HepG2 (cell line): ENCODE measurements around the gene RABGAP1L. TPM values are rescaled to one million over a fixed set of nuclear protein-coding genes. Genes with fewer than 3 reads are reported as not detected.

Experiments
- ATAC-seq: fragments of 200-7000 bp; cut with Tn5 transposase; 3 replicates; pipeline ENCODE4 v1.9.1; 2020; ENCODE audit warnings: mild to moderate bottlenecking, moderate library complexity
- BruUV-seq: library from RNA; stranded (reverse); fragments of 400-500 nt; replicated peaks from 2 replicates; lab custom pipeline; 2021; lab: Mats Ljungman, UMichigan
- CTCF ChIA-PET: fragments of 300-600 bp; formaldehyde crosslinking; extraction: SDS; loops from one replicate; lab custom pipeline; 2021; ENCODE audit warnings: low total read pairs, inconsistent platforms, low intra/inter-chr PET ratio; lab: Yijun Ruan, JAX
- POLR2A ChIA-PET: fragments of 350-600 bp; sonication (Branson Sonifier 250); formaldehyde crosslinking; loops from one replicate; lab custom pipeline; 2020; ENCODE audit warnings: antibody characterized with exemption, inconsistent platforms; lab: Yijun Ruan, JAX
- DNase-seq: peaks from one replicate; pipeline ENCODE4 v3.0.0-alpha.2; 2015; ENCODE audit warnings: low spot score
- FAIRE-seq: peaks from 3 replicates; lab custom pipeline; 2011; peaks lifted over from hg19 to GRCh38; lab: Jason Lieb, UNC
- H2AFZ ChIP-seq: one replicate; pipeline ENCODE4 v1.6.1; 2011; ENCODE audit warnings: low read length, inconsistent platforms
- H3K27ac ChIP-seq: fragments of 300-600 bp; 3 replicates; pipeline ENCODE4 v1.8.0; 2011; ENCODE audit warnings: mixed run types, mild to moderate bottlenecking, mixed read lengths, low read length, inconsistent platforms; ENCODE audit not compliant: insufficient read depth; ENCODE audit errors: extremely low read length
- H3K27me3 ChIP-seq, 2 experiments: fragments of 200-600 bp in 1 of 2; 2 replicates in 1 of 2; 3 replicates in 1 of 2; pipeline versions ENCODE4 v1.6.0 to v1.8.0; 2011; ENCODE audit warnings: low read length in 2 of 2, mild to moderate bottlenecking in 2 of 2, moderate library complexity in 2 of 2, inconsistent platforms in 1 of 2; ENCODE audit not compliant: insufficient read depth in 2 of 2, control insufficient read depth in 1 of 2
- H3K36me3 ChIP-seq, 2 experiments: fragments of 200-600 bp in 1 of 2; replicated peaks in 1 of 2; 2 replicates in 1 of 2; 3 replicates in 1 of 2; pipeline versions ENCODE4 v1.5.1 to v1.8.0; 2011; ENCODE audit warnings: low read length in 2 of 2, inconsistent platforms in 1 of 2; ENCODE audit not compliant: insufficient read depth in 2 of 2, control insufficient read depth in 1 of 2
- H3K4me1 ChIP-seq: 2 replicates; pipeline ENCODE4 v1.5.1; 2012; ENCODE audit warnings: low read length, inconsistent platforms; ENCODE audit not compliant: insufficient read depth
- H3K4me2 ChIP-seq: 2 replicates; pipeline ENCODE4 v1.6.0; 2011; ENCODE audit warnings: low read depth, low read length, inconsistent platforms
- H3K4me3 ChIP-seq, 3 experiments: fragments of 200-600 bp in 1 of 3; sonication (generic), shearing (Covaris generic) in 1 of 3; replicated peaks in 1 of 3; 2 replicates each; pipeline ENCODE4 v1.5.1; 2011 to 2016; ENCODE audit warnings: low read length in 3 of 3, inconsistent platforms in 2 of 3, low read depth in 2 of 3, mild to moderate bottlenecking in 2 of 3, control low read depth in 1 of 3, mixed read lengths in 1 of 3; ENCODE audit not compliant: insufficient read depth in 1 of 3
- H3K79me2 ChIP-seq: one replicate; pipeline ENCODE4 v1.6.1; 2011; ENCODE audit warnings: low read length, inconsistent platforms; ENCODE audit not compliant: insufficient read depth
- H3K9ac ChIP-seq: 2 replicates; pipeline ENCODE4 v1.6.0; 2011; ENCODE audit warnings: mild to moderate bottlenecking, low read depth, low read length, inconsistent platforms; ENCODE audit not compliant: insufficient read depth
- H3K9me3 ChIP-seq: 2 replicates; pipeline ENCODE4 v1.5.1; 2012; ENCODE audit warnings: mild to moderate bottlenecking, low read length
- H4K20me1 ChIP-seq: 2 replicates; pipeline ENCODE4 v1.6.0; 2011; ENCODE audit warnings: inconsistent platforms, mild to moderate bottlenecking, low read length, moderate library complexity; ENCODE audit not compliant: insufficient read depth
- CHD2 ChIP-seq: IDR thresholded peaks from 2 replicates; pipeline ENCODE4 v1.6.1; 2011; ENCODE audit warnings: low read depth, low read length, improper control_type of control experiment
- JUNB ChIP-seq: sonication (generic); formaldehyde crosslinking; IDR thresholded peaks from 2 replicates; pipeline ENCODE4 v1.8.0; 2022; ENCODE audit warnings: missing genetic modification reagents, mild to moderate bottlenecking, borderline replicate concordance
- KLF15 ChIP-seq: sonication (generic); formaldehyde crosslinking; IDR thresholded peaks from 2 replicates; pipeline ENCODE4 v1.8.1; 2023; ENCODE audit warnings: borderline replicate concordance, mild to moderate bottlenecking, inconsistent platforms, missing genetic modification reagents, mixed read lengths
- MXI1 ChIP-seq: IDR thresholded peaks from 3 replicates; pipeline ENCODE4 v1.6.1; 2012; ENCODE audit warnings: low read depth, low read length, inconsistent platforms, borderline replicate concordance
- PHB2 ChIP-seq: fragments of 450-650 bp; IDR thresholded peaks from 2 replicates; pipeline ENCODE4 v1.6.1; 2018; ENCODE audit not compliant: partially characterized antibody
- RELA ChIP-seq: sonication (generic); formaldehyde crosslinking; IDR thresholded peaks from 2 replicates; pipeline ENCODE4 v1.4.0; 2020; ENCODE audit warnings: missing genetic modification reagents
- RFX3 ChIP-seq: IDR thresholded peaks from 2 replicates; pipeline ENCODE4 v1.6.1; 2016; ENCODE audit warnings: missing biosample characterization, missing genetic modification reagents
- SNAI1 ChIP-seq: sonication (generic); formaldehyde crosslinking; IDR thresholded peaks from 2 replicates; pipeline ENCODE4 v1.5.0; 2020; ENCODE audit warnings: mild to moderate bottlenecking, missing genetic modification reagents, borderline replicate concordance
- THYN1 ChIP-seq: sonication (generic); formaldehyde crosslinking; IDR thresholded peaks from 2 replicates; pipeline ENCODE4 v1.8.1; 2023; ENCODE audit warnings: low read depth, mild to moderate bottlenecking, moderate library complexity, missing genetic modification reagents, borderline replicate concordance
- TSC22D2 ChIP-seq: sonication (generic); formaldehyde crosslinking; IDR thresholded peaks from 2 replicates; pipeline ENCODE4 v1.5.1; 2020; ENCODE audit warnings: missing genetic modification reagents, mild to moderate bottlenecking, borderline replicate concordance
- ZNF329 ChIP-seq: sonication (generic); formaldehyde crosslinking; IDR thresholded peaks from 2 replicates; pipeline ENCODE4 v1.9.0; 2021; ENCODE audit warnings: low read depth, mild to moderate bottlenecking, missing genetic modification reagents
- ZNF441 ChIP-seq: sonication (generic); formaldehyde crosslinking; IDR thresholded peaks from 2 replicates; pipeline ENCODE4 v1.7.0; 2021; ENCODE audit warnings: missing genetic modification reagents, borderline replicate concordance
- ZNF598 ChIP-seq: sonication (generic); formaldehyde crosslinking; IDR thresholded peaks from 2 replicates; pipeline ENCODE4 v1.5.1; 2020; ENCODE audit warnings: mild to moderate bottlenecking, missing genetic modification reagents, borderline replicate concordance
- WGBS: methylation state at CpG from one replicate; pipeline ENCODE4 v1.1.6; 2017; ENCODE audit warnings: low lambda C conversion rate; 5-methylcytosine and 5-hydroxymethylcytosine counted together
- in situ Hi-C: cut with HindIII; loops from 2 replicates; pipeline ENCODE4 v1.10.0; 2017; ENCODE audit warnings: low pct_unique_long_range_greater_than_20kb; ENCODE audit not compliant: extremely low pct_ligation_motif_present
- intact Hi-C: fragments of 100-400 bp; cut with micrococcal nuclease; formaldehyde crosslinking; loops from one replicate; pipeline ENCODE4 v1.10.0; 2022; ENCODE audit not compliant: unreplicated experiment
- polyA plus RNA-seq, 8 experiments: library from polyadenylated mRNA; depleted of rRNA in 3 of 8; stranded (reverse) in 7 of 8; unstranded in 1 of 8; fragments of >200 nt; fragmentation: Illumina TruSeq in 4 of 8; extraction: Trizol in 4 of 8; gene quantifications; 2 replicates each; pipeline versions ENCODE4 v1.2.1 to v1.2.3, GENCODE V29; 2011 to 2016; ENCODE audit warnings: low read depth in 4 of 8, missing spikeins in 1 of 8, mixed read lengths in 1 of 8; ENCODE audit not compliant: insufficient read depth in 1 of 8
- total RNA-seq, 5 experiments: library from RNA; depleted of rRNA; stranded (reverse); fragments of >200 nt; fragmentation: Illumina TruSeq; extraction: Trizol; gene quantifications; 2 replicates each; pipeline ENCODE4 v1.2.3, GENCODE V29; 2016; ENCODE audit warnings: low read depth in 1 of 5
- TF ChIP-seq, protein P1 (sequence below): sonication (generic); formaldehyde crosslinking; IDR thresholded peaks from 2 replicates; pipeline ENCODE4 v1.8.1; 2023; ENCODE audit warnings: mild to moderate bottlenecking, inconsistent platforms, moderate library complexity, missing genetic modification reagents, borderline replicate concordance
- TF ChIP-seq, protein P2 (sequence below): sonication (generic); formaldehyde crosslinking; IDR thresholded peaks from 2 replicates; pipeline ENCODE4 v1.9.0; 2022; ENCODE audit warnings: low read depth, missing genetic modification reagents

RABGAP1L gene
- total and polyA plus RNA-seq, 2 of the 13 experiments (the other 11 are each of a cell fraction or from before 2014, with no cell fraction given): 7.9 to 22.6 TPM

DNA sequence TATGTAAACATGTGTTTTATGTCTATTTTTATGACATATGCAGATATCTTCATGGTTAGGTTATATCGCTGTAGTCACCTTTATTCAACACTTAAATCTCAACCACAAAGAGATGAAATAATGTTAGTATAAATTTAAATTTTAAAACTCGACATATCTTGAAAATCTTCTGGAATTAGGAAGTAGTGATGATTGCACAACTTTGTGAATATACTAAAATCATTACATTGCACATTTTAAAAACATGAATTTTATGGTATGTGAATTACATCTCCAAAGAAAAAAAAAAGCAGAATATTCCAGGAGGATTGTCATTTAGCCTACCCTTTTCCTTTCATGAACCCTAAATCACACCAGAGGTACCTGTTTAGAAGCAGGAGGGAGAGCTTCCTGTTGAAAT lies 801.0 kb downstream of the RABGAP1L start:
- TF ChIP-seq RFX3 (CRISPR knock-in tag): no peak
- TF ChIP-seq TSC22D2 (CRISPR knock-in tag): no peak
- DNase-seq (no peak), FAIRE-seq (no peak), ATAC-seq (no peak)
- no peak overlapping the region for H2AFZ ChIP-seq
- no peak overlapping the region for H3K9ac ChIP-seq
- H3K4me1 ChIP-seq: peaks cover 9% of the 10 kb centered on the region
- in situ Hi-C loops: no loop called here
- H3K9me3 ChIP-seq: no peaks in the 10 kb centered on the region
- WGBS: 93% methylated on average over 2 of the region's 2 CpGs
- POLR2A ChIA-PET: no interaction called here
- no peaks in the 10 kb centered on the region for H3K27me3 ChIP-seq
- H3K36me3 ChIP-seq: no peaks in the 10 kb centered on the region
- H3K79me2 ChIP-seq: no peaks in the 10 kb centered on the region
- H3K4me2 ChIP-seq: no peak overlapping the region
- CTCF ChIA-PET: no interaction called here
- no peaks in the 10 kb centered on the region for H4K20me1 ChIP-seq
- intact Hi-C loops: no loop called here
- H3K27ac ChIP-seq: no peak overlapping the region
- BruUV-seq: no TSS peak
- H3K4me3 ChIP-seq: no peak overlapping the region

DNA sequence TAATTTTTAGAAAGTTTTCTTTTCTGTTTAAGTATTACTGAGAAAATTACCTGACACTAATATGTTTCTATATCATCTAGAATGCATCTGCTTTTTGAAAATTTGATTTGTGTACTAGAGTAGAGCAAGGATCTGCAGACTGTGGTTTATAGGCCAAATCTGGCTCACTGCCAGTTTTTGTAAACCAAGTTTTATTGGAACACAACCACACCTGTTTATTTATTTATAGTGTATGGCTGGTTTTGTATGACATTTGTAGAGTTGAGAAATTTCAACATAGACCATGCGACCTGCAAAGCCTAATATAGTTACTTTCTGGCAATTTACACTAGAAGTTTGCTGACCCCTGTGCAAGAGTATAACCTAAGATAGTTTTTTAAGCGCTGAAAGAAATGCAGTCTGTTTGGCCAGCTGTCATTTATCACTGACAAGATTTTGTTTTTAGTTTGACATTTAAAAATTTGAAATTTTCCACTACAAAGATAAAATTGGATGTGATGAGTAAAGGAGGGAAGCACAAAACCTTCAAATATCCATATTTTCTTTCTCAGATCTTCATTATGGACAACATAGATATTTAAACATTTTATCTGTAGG lies 804.3 kb downstream of the RABGAP1L start:
- no peak overlapping the region for H3K4me2 ChIP-seq
- ATAC-seq (no peak), DNase-seq (no peak), FAIRE-seq (no peak)
- intact Hi-C loops: no loop called here
- no peak overlapping the region for H3K27ac ChIP-seq
- CTCF ChIA-PET: no interaction called here
- H3K9ac ChIP-seq: no peak overlapping the region
- H3K9me3 ChIP-seq: no peaks in the 10 kb centered on the region
- BruUV-seq: no TSS peak
- no peak overlapping the region for H2AFZ ChIP-seq
- no peaks in the 10 kb centered on the region for H3K79me2 ChIP-seq
- no peaks in the 10 kb centered on the region for H4K20me1 ChIP-seq
- 92% methylated on average over 2 of the region's 2 CpGs for WGBS
- POLR2A ChIA-PET: no interaction called here
- H3K4me3 ChIP-seq: no peak overlapping the region
- peaks cover 30% of the 10 kb centered on the region for H3K4me1 ChIP-seq
- in situ Hi-C loops: no loop called here
- H3K36me3 ChIP-seq: no peaks in the 10 kb centered on the region
- no peaks in the 10 kb centered on the region for H3K27me3 ChIP-seq
- TF ChIP-seq, protein P1, sequence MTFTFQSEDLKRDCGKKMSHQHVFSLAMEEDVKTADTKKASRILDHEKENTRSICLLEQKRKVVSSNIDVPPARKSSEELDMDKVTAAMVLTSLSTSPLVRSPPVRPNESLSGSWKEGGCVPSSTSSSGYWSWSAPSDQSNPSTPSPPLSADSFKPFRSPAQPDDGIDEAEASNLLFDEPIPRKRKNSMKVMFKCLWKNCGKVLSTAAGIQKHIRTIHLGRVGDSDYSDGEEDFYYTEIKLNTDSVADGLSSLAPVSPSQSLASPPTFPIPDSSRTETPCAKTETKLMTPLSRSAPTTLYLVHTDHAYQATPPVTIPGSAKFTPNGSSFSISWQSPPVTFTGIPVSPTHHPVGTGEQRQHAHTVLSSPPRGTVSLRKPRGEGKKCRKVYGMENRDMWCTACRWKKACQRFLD (CRISPR knock-in tag): no peak
- TF ChIP-seq THYN1 (CRISPR knock-in tag): no peak
- TF ChIP-seq KLF15 (CRISPR knock-in tag): no peak
- TF ChIP-seq CHD2: no peak
- TF ChIP-seq RELA (CRISPR knock-in tag): no peak
- no peak for TF ChIP-seq JUNB (CRISPR knock-in tag)
- no peak for TF ChIP-seq ZNF598
- no peak for TF ChIP-seq SNAI1 (CRISPR knock-in tag)
- no peak for TF ChIP-seq MXI1
- TF ChIP-seq, protein P2, sequence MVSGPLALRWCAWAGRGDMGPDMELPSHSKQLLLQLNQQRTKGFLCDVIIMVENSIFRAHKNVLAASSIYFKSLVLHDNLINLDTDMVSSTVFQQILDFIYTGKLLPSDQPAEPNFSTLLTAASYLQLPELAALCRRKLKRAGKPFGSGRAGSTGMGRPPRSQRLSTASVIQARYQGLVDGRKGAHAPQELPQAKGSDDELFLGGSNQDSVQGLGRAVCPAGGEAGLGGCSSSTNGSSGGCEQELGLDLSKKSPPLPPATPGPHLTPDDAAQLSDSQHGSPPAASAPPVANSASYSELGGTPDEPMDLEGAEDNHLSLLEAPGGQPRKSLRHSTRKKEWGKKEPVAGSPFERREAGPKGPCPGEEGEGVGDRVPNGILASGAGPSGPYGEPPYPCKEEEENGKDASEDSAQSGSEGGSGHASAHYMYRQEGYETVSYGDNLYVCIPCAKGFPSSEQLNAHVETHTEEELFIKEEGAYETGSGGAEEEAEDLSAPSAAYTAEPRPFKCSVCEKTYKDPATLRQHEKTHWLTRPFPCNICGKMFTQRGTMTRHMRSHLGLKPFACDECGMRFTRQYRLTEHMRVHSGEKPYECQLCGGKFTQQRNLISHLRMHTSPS (CRISPR knock-in tag): no peak
- no peak for TF ChIP-seq ZNF441 (CRISPR knock-in tag)
- TF ChIP-seq PHB2: no peak
- no peak for TF ChIP-seq ZNF329 (CRISPR knock-in tag)
